DND-41 (cell line): ENCODE measurements around the gene TRPM5.
A peak's percentile ranks its signal among the peaks of the same experiment; 100 is the strongest.

Source experiments
- ATAC-seq: fragments of 200-7000 bp; cut with Tn5 transposase; 3 replicates; pipeline ENCODE4 v1.9.1; 2021; ENCODE audit warnings: low read depth; ENCODE audit not compliant: insufficient read depth
- DNase-seq: peaks from one replicate; pipeline ENCODE4 v3.0.0-alpha.2; 2020
- H2AFZ ChIP-seq: 2 replicates; pipeline ENCODE4 v1.6.0; 2012; ENCODE audit warnings: low read depth, low read length
- H3K27ac ChIP-seq: 2 replicates; pipeline ENCODE4 v1.5.1; 2012; ENCODE audit warnings: low read length, inconsistent platforms
- H3K27me3 ChIP-seq: fragments of 200-600 bp; sonication (generic); 2 replicates; pipeline ENCODE4 v1.6.0; 2012; ENCODE audit warnings: low read length, mild to moderate bottlenecking, inconsistent platforms; ENCODE audit not compliant: insufficient read depth, poor library complexity
- H3K36me3 ChIP-seq: 2 replicates; pipeline ENCODE4 v1.5.1; 2012; ENCODE audit warnings: low read length, inconsistent platforms; ENCODE audit not compliant: insufficient read depth
- H3K4me1 ChIP-seq: 2 replicates; pipeline ENCODE4 v1.5.1; 2012; ENCODE audit warnings: mild to moderate bottlenecking, low read length; ENCODE audit not compliant: insufficient read depth
- H3K4me2 ChIP-seq: 2 replicates; pipeline ENCODE4 v1.6.0; 2012; ENCODE audit warnings: mild to moderate bottlenecking, moderate library complexity, low read length, inconsistent platforms; ENCODE audit not compliant: insufficient read depth
- H3K4me3 ChIP-seq, 2 experiments: fragments of 200-600 bp in 1 of 2; shearing (Covaris generic) in 1 of 2; 2 replicates each; pipeline ENCODE4 v1.5.1; 2012 to 2016; ENCODE audit warnings: inconsistent platforms in 2 of 2, low read length in 2 of 2, mild to moderate bottlenecking in 2 of 2, low read depth in 1 of 2, moderate library complexity in 1 of 2
- H3K79me2 ChIP-seq: 2 replicates; pipeline ENCODE4 v1.6.0; 2012; ENCODE audit warnings: low read length, inconsistent platforms; ENCODE audit not compliant: insufficient read depth
- H3K9ac ChIP-seq: 2 replicates; pipeline ENCODE4 v1.6.0; 2012; ENCODE audit warnings: low read depth, mild to moderate bottlenecking, inconsistent platforms, low read length, moderate library complexity
- H3K9me3 ChIP-seq: 2 replicates; pipeline ENCODE4 v1.5.1; 2012; ENCODE audit warnings: low read length, moderate library complexity, mild to moderate bottlenecking, inconsistent platforms; ENCODE audit not compliant: insufficient read depth, severe bottlenecking
- H4K20me1 ChIP-seq: 2 replicates; pipeline ENCODE4 v1.6.0; 2012; ENCODE audit warnings: low read length; ENCODE audit not compliant: insufficient read depth
- EZH2 ChIP-seq: IDR thresholded peaks from 3 replicates; pipeline ENCODE4 v1.6.1; 2012; ENCODE audit warnings: borderline replicate concordance, low read depth, mild to moderate bottlenecking, moderate library complexity, low read length, inconsistent platforms; ENCODE audit not compliant: severe bottlenecking
- TF ChIP-seq, protein P1 (sequence below): IDR thresholded peaks from 2 replicates; pipeline ENCODE4 v1.5.1; 2012; ENCODE audit warnings: borderline replicate concordance, low read length, moderate library complexity, mild to moderate bottlenecking; ENCODE audit not compliant: poor library complexity, severe bottlenecking; ENCODE audit errors: extremely low read depth

Gene TRPM5

DNA sequence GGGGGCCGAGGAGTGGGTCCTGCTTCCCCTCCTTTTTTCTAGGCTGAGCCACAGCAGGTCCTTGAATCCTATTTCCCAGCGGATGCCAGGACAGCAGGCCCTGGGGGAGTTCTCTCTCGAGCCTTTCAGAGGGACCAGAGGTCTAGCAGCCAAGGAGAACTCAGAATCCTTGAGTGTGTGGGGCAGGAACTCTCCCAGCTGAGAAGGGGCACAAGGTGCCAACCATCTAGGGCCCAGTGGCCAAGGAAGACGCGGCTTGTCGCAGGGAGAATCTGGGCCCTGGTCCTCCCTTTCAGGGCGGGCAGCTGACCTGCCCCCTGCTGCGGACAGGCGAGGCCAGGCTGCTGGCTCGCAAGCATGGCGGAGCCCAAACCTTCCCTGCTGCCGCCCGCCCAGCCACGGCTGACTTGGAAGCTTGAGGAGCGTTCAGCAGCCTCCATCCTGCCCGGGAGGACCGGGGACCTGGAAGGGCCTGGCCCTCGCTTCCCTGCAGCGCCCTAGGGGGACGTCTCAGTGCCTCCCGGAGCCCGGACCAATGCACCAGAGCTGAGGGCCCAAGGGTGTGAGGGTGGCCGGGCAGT lies 44.7 kb downstream of the TRPM5 start:
- peak overlapping the region; percentile 93 for H3K4me2 ChIP-seq
- peaks cover 74% of the 10 kb centered on the region for H3K36me3 ChIP-seq
- no peaks in the 10 kb centered on the region for H3K27me3 ChIP-seq
- peaks cover 34% of the 10 kb centered on the region for H3K4me1 ChIP-seq
- H3K27ac ChIP-seq = peak overlapping the region; percentile 96
- peaks cover 35% of the 10 kb centered on the region for H3K79me2 ChIP-seq
- no peaks in the 10 kb centered on the region for H3K9me3 ChIP-seq
- peak overlapping the region; percentile 74 for H2AFZ ChIP-seq
- no peak for TF ChIP-seq EZH2
- peak; percentile 38 for DNase-seq
- H3K4me3 ChIP-seq = peak overlapping the region; percentile 56 to 79
- H4K20me1 ChIP-seq = peaks cover 48% of the 10 kb centered on the region
- peak overlapping the region; percentile 94 for H3K9ac ChIP-seq
- ATAC-seq = peak; percentile 8

DNA sequence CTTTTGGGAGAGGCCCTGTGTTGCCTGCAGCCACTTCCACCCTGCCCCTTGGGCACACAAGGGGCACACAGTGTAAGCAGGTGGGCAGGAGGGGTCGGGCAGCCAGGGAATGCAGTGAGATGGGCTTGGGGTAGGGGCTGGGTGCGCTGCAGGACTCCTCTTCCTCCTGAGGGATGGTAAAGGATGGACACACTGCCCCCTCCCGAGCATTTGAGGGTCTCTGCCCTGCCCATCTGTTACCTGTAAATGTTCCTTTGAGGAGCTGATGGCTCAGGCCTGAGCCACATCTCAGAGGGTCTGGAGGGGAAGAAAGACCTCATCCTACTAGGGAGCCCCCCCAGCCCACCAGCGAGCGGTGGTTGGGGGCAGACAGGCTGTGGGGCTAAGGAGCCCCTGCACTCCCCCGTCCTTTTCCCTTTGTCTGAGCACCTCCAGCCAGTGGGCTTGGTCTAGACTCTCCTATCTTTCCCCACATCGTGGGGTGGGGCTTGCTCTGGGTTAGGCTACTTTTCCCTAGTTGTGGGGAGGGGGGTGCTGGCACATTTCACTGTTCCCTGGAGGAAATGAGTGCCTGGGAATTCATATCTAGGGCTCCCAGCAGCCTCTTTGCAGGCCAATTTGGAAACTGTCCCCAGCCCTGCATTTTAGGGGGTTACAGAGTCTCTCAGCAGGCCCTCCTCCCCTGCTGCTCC lies 45.5 kb downstream of the TRPM5 start:
- H3K27ac ChIP-seq = peak overlapping the region; percentile 96
- TF ChIP-seq EZH2 = no peak
- TF ChIP-seq, protein P1, sequence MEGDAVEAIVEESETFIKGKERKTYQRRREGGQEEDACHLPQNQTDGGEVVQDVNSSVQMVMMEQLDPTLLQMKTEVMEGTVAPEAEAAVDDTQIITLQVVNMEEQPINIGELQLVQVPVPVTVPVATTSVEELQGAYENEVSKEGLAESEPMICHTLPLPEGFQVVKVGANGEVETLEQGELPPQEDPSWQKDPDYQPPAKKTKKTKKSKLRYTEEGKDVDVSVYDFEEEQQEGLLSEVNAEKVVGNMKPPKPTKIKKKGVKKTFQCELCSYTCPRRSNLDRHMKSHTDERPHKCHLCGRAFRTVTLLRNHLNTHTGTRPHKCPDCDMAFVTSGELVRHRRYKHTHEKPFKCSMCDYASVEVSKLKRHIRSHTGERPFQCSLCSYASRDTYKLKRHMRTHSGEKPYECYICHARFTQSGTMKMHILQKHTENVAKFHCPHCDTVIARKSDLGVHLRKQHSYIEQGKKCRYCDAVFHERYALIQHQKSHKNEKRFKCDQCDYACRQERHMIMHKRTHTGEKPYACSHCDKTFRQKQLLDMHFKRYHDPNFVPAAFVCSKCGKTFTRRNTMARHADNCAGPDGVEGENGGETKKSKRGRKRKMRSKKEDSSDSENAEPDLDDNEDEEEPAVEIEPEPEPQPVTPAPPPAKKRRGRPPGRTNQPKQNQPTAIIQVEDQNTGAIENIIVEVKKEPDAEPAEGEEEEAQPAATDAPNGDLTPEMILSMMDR = no peak

DNA sequence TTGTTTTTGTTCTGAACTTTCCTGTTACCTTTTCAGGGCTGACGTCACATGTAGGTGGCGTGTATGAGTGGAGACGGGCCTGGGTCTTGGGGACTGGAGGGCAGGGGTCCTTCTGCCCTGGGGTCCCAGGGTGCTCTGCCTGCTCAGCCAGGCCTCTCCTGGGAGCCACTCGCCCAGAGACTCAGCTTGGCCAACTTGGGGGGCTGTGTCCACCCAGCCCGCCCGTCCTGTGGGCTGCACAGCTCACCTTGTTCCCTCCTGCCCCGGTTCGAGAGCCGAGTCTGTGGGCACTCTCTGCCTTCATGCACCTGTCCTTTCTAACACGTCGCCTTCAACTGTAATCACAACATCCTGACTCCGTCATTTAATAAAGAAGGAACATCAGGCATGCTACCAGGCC lies 47.3 kb downstream of the TRPM5 start:
- Histone ChIP-seq H3K9ac (no peak overlapping the region), H3K4me1 (peaks cover 27% of the 10 kb centered on the region), H3K4me2 (no peak overlapping the region), H3K36me3 (peaks cover 73% of the 10 kb centered on the region), H3K27me3 (no peaks in the 10 kb centered on the region), H3K9me3 (no peaks in the 10 kb centered on the region), H2AFZ (no peak overlapping the region), H3K79me2 (peaks cover 38% of the 10 kb centered on the region), H4K20me1 (peaks cover 48% of the 10 kb centered on the region), H3K4me3 (no peak overlapping the region), H3K27ac (no peak overlapping the region)
- TF ChIP-seq EZH2 = no peak
- TF ChIP-seq, protein P1 = no peak
- DNase-seq (no peak), ATAC-seq (no peak)

More for the DNA sequence above, 45.5 kb downstream of the TRPM5 start:
- Histone ChIP-seq H4K20me1 (peaks cover 48% of the 10 kb centered on the region), H3K9ac (peak overlapping the region; percentile 94), H3K27me3 (no peaks in the 10 kb centered on the region), H3K4me2 (peak overlapping the region; percentile 93), H2AFZ (no peak overlapping the region), H3K4me3 (peak overlapping the region; percentile 56 to 79; a peak in 3 of 4 replicates), H3K79me2 (peaks cover 40% of the 10 kb centered on the region), H3K36me3 (peaks cover 74% of the 10 kb centered on the region), H3K4me1 (peaks cover 34% of the 10 kb centered on the region), H3K9me3 (no peaks in the 10 kb centered on the region)
- DNase-seq (no peak), ATAC-seq (no peak)

DNA sequence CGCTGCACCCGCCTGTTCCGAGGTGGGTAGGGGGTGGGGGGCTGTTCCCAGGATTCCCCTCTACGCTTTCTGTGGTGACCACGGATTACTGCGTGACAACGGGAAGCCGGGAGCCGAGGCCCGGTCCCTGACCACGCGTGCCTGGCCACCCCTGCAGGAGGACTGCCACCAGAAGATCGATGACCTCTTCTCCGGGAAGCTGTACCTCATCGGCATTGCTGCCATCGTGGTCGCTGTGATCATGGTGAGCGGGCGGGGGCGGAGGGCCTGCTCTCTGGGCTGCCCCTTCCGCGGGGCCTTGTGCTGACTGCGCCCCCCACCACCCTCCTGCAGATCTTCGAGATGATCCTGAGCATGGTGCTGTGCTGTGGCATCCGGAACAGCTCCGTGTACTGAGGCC lies 47.8 kb downstream of the TRPM5 start:
- TF ChIP-seq, protein P1 = no peak
- no peak for TF ChIP-seq EZH2
- Histone ChIP-seq H3K4me1 (peaks cover 21% of the 10 kb centered on the region), H3K9me3 (no peaks in the 10 kb centered on the region), H3K4me3 (no peak overlapping the region), H4K20me1 (peaks cover 48% of the 10 kb centered on the region), H3K27ac (no peak overlapping the region), H2AFZ (no peak overlapping the region), H3K79me2 (peaks cover 38% of the 10 kb centered on the region), H3K9ac (no peak overlapping the region), H3K4me2 (no peak overlapping the region), H3K27me3 (no peaks in the 10 kb centered on the region), H3K36me3 (peaks cover 75% of the 10 kb centered on the region)
- DNase-seq = no peak
- no peak for ATAC-seq
